Measurements from ENCODE around the gene CCZ1. TPM values are rescaled to one million over a fixed set of nuclear protein-coding genes. Genes with fewer than 3 reads are reported as not detected.

The CCZ1 gene
- total and polyA plus RNA-seq, 10 of the 15 experiments (the other 5 are each of a cell fraction or from before 2014, with no cell fraction given), result 26.6 to 109 (median 66.3) TPM

DNA sequence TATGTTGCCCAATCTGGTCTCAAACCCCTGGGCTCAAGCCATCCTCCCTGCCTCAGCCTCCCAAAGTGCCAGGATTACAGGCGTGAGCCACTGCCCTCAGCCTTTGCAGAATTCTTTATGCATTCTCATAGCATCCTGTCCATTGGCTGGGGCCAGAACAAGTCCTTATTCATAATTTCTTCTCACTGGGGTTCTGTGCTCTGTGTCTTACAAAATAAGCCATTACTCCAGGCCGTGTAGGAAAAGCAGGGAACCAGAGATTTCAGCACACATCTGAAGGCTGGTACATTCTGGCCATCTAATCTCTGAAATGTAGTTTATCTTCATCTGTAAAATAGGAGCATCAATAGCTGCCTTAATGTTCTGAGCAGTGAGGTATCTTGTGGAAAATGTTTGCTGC is 28.2 kb upstream of the CCZ1 start:
- H3K9ac ChIP-seq (ENCODE audit: control insufficient read depth, insufficient read depth, low read length), result no peak overlapping the region
- DNase-seq (ENCODE audit: low read depth, low spot score), result no peak
- H3K36me3 ChIP-seq (ENCODE audit: control insufficient read depth in 2 of 2, insufficient read depth in 2 of 2, low read length in 1 of 2), result no peaks in the 10 kb centered on the region
- H2AFZ ChIP-seq (ENCODE audit: control insufficient read depth, low read depth, low read length), result no peak overlapping the region
- no peaks in the 10 kb centered on the region for H3K27me3 ChIP-seq (replicated peaks in 1 of 2; ENCODE audit: control insufficient read depth in 2 of 2, insufficient read depth in 2 of 2, low read length in 1 of 2)
- RAD21 ChIA-PET (ENCODE audit: unreplicated experiment), result no interaction called here
- H3K27ac ChIP-seq (ENCODE audit: control insufficient read depth, insufficient read depth), result no peak overlapping the region
- SMC1A ChIA-PET (ENCODE audit: uncharacterized antibody, unreplicated experiment), result interaction anchor here (0.6 kb wide), 1 partner anchor 27 kb away, joined by 4 read pairs; no protein-coding TSS in a partner anchor
- no peaks in the 10 kb centered on the region for H3K79me2 ChIP-seq (ENCODE audit: control insufficient read depth, insufficient read depth, low read length)
- intact Hi-C loops (cut with micrococcal nuclease; ENCODE audit: unreplicated experiment), result no loop called here
- H3K9me3 ChIP-seq (replicated peaks; ENCODE audit: control insufficient read depth, insufficient read depth, low read length), result no peaks in the 10 kb centered on the region
- no peak for ATAC-seq
- POLR2A ChIA-PET, result interaction anchor here (0.7 kb wide), 1 partner anchor 1347 kb away, joined by 3 read pairs; no protein-coding TSS in a partner anchor
- TF ChIP-seq FOXK2 (IDR thresholded peaks at IDR 0.05) (no peak), BHLHE40 (IDR thresholded peaks at IDR 0.05; ENCODE audit: borderline replicate concordance in 1 of 2, low read depth in 2 of 2, low read length in 1 of 2) (no peak), CHD2 (IDR thresholded peaks at IDR 0.05; ENCODE audit: borderline replicate concordance, low read depth, low read length) (no peak)
- TF ChIP-seq, protein P1, sequence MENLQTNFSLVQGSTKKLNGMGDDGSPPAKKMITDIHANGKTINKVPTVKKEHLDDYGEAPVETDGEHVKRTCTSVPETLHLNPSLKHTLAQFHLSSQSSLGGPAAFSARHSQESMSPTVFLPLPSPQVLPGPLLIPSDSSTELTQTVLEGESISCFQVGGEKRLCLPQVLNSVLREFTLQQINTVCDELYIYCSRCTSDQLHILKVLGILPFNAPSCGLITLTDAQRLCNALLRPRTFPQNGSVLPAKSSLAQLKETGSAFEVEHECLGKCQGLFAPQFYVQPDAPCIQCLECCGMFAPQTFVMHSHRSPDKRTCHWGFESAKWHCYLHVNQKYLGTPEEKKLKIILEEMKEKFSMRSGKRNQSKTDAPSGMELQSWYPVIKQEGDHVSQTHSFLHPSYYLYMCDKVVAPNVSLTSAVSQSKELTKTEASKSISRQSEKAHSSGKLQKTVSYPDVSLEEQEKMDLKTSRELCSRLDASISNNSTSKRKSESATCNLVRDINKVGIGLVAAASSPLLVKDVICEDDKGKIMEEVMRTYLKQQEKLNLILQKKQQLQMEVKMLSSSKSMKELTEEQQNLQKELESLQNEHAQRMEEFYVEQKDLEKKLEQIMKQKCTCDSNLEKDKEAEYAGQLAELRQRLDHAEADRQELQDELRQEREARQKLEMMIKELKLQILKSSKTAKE (IDR thresholded peaks at IDR 0.05; ENCODE audit: low read depth, poor library complexity, severe bottlenecking), result no peak
- TF ChIP-seq, protein P2, sequence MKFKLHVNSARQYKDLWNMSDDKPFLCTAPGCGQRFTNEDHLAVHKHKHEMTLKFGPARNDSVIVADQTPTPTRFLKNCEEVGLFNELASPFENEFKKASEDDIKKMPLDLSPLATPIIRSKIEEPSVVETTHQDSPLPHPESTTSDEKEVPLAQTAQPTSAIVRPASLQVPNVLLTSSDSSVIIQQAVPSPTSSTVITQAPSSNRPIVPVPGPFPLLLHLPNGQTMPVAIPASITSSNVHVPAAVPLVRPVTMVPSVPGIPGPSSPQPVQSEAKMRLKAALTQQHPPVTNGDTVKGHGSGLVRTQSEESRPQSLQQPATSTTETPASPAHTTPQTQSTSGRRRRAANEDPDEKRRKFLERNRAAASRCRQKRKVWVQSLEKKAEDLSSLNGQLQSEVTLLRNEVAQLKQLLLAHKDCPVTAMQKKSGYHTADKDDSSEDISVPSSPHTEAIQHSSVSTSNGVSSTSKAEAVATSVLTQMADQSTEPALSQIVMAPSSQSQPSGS (IDR thresholded peaks at IDR 0.05; ENCODE audit: low read length), result no peak
- H3K4me3 ChIP-seq, result no peak overlapping the region
- H3K4me1 ChIP-seq (ENCODE audit: control insufficient read depth, insufficient read depth, low read length), result no peaks in the 10 kb centered on the region
- no peak for FAIRE-seq
- no peak overlapping the region for H3K4me2 ChIP-seq (ENCODE audit: control insufficient read depth, insufficient read depth)
- CTCF ChIA-PET, result no interaction called here
- WGBS (ENCODE audit: insufficient coverage, insufficient replicate concordance, low lambda C conversion rate, missing lambda C conversion rate), result 46% methylated on average over 2 of the region's 2 CpGs
- in situ Hi-C loops (cut with MboI), result no loop called here
- no peaks in the 10 kb centered on the region for H4K20me1 ChIP-seq (ENCODE audit: control insufficient read depth, insufficient read depth)
- no TSS peak for BruUV-seq (replicated peaks)

Data from GM12878 (cell line).